Fibroblast of pulmonary artery (primary cell): ENCODE data around the gene NCOA4.
"Not testable (repeated sequence)": the region's sequence is repeated elsewhere in the genome, so short reads cannot be mapped to it uniquely, and the experiment has no call there.

Experiments used
- DNase-seq: peaks from one replicate; pipeline ENCODE4 v3.0.0-alpha.2; 2010; ENCODE audit warnings: low read depth
- H3K4me3 ChIP-seq: replicated peaks from 2 replicates; pipeline ENCODE4 v1.5.1; 2011; ENCODE audit warnings: low read depth, mild to moderate bottlenecking, control low read depth, low read length, moderate library complexity
- CTCF ChIP-seq: IDR thresholded peaks from 2 replicates; pipeline ENCODE4 v1.5.1; 2011; ENCODE audit warnings: mild to moderate bottlenecking, control low read depth, low read length, inconsistent platforms; ENCODE audit errors: missing control alignments

The NCOA4 gene

GRCh38 chr10:46062723-46063428 is 32.5 kb upstream of the NCOA4 start:
- DNase-seq, result no peak
- no peak overlapping the region for H3K4me3 ChIP-seq
- no peak for TF ChIP-seq CTCF

GRCh38 chr10:46060706-46061105 is 30.3 kb upstream of the NCOA4 start:
- H3K4me3 ChIP-seq, result no peak overlapping the region
- DNase-seq, result no peak
- TF ChIP-seq CTCF, result no peak

GRCh38 chr10:46057927-46058326 is 27.5 kb upstream of the NCOA4 start:
- not testable (repeated sequence) for H3K4me3 ChIP-seq, DNase-seq

DNA sequence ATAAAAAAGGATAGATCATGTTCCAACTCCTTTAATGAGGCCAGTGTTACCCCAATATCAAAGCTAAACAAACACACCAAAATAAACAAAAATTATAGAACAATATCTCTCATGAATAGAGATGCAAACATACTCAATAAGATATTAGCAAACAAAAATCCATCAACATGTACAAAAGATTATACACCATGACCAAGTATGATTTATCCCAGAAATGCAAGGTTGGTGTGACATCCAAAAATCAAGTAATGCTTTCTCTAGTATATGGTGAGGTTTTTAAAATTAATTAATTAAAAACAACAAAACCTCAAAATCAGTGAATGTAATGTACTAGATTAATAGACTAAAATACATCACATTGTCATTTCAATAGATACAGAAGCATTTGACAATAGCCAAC is 26.6 kb upstream of the NCOA4 start:
- DNase-seq, result no peak

GRCh38 chr10:46055771-46056170 is 25.3 kb upstream of the NCOA4 start:
- no peak for TF ChIP-seq CTCF

More for the DNA sequence above, 26.6 kb upstream of the NCOA4 start:
- TF ChIP-seq CTCF, result no peak
- no peak overlapping the region for H3K4me3 ChIP-seq

DNA sequence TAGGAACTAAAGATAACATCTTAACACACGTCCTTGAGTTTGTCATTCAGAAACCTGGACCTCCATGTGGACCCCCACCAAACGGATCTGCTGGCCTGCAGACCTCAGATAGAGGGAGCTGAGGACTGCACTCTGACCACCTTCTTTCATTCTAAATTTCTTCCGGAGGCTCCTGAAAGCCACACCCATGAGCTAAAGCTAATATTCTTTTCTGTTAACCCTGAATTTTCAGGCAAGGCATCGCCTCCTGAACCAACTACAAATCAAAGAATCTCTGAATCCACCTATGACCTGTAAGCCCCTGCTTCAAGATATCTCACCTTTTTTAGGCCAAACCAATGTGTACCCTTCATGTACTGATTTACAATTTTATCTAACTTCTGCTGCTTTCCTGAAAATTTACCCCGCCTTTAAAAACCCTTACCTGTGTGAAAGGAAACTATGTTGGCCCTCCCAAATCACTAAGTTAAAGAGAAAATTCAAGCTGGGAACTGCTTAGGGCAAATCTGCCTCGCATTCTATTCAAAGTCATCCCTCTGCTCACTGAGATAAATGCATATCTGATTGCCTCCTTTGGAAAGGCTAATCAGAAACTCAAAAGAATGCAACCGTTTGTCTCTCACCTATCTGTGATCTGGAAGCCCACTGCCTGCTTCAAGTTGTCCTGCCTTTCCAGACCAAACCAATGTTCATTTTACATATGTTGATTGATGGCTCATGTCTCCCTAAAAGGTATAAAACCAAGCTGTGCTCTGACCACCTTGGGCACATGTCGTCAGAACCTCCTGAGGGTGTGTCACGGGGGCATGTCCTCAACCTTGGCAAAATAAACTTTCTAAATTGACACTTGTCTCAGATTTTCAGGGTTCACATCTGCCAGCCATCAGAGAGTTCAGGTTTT is 23.4 kb upstream of the NCOA4 start:
- no peak for DNase-seq
- H3K4me3 ChIP-seq, result no peak overlapping the region
- no peak for TF ChIP-seq CTCF

More at GRCh38 chr10:46055771-46056170, 25.3 kb upstream of the NCOA4 start:
- no peak overlapping the region for H3K4me3 ChIP-seq
- DNase-seq, result no peak

- TF ChIP-seq CTCF, result no peak
- no peak overlapping the region for H3K4me3 ChIP-seq
- DNase-seq, result no peak
Measured at GRCh38 chr10:46052791-46053375, 22.5 kb upstream of the NCOA4 start.
